Ovary (tissue), 3 donors: ENCODE measurements around the gene GAL3ST2.

Experiments
- POLR2A ChIP-seq: fragments of 450-650 bp; IDR thresholded peaks from one replicate; pipeline ENCODE4 v1.6.1; 2017; ENCODE audit warnings: antibody characterized with exemption, mild to moderate bottlenecking, moderate library complexity
- TF ChIP-seq, protein P1 (sequence below), 3 donors: fragments of 450-650 bp in 2 of 3; fragments of 200-600 bp in 1 of 3; IDR thresholded peaks; one replicate each; pipeline versions ENCODE4 v1.5.1 to v1.8.0; 2016 to 2022; ENCODE audit warnings: antibody characterized with exemption in 3 of 3, mild to moderate bottlenecking in 1 of 3
- donor health status: DM: no; HTN: no; CAD: no.

DNA sequence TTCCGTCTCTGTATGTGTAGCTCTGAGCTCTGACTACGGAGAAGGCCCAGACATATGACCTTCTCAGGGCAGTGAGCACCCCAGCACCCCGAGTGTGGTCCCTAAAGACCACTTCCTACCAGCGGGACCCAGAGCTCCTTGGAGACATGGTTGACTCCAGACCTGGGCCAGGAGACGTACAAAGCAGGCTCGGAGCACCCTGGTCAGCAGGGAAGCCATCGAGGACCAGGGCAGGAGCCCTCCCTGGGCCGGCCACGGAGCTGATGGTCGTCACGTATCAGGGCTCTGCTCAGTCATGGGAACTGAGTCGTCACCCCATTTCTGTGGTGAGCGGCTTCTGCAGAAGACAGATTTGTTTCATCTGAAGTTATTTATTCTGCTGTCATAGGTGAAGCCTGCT, 19.6 kb downstream of the GAL3ST2 start:
- TF ChIP-seq, protein P1, sequence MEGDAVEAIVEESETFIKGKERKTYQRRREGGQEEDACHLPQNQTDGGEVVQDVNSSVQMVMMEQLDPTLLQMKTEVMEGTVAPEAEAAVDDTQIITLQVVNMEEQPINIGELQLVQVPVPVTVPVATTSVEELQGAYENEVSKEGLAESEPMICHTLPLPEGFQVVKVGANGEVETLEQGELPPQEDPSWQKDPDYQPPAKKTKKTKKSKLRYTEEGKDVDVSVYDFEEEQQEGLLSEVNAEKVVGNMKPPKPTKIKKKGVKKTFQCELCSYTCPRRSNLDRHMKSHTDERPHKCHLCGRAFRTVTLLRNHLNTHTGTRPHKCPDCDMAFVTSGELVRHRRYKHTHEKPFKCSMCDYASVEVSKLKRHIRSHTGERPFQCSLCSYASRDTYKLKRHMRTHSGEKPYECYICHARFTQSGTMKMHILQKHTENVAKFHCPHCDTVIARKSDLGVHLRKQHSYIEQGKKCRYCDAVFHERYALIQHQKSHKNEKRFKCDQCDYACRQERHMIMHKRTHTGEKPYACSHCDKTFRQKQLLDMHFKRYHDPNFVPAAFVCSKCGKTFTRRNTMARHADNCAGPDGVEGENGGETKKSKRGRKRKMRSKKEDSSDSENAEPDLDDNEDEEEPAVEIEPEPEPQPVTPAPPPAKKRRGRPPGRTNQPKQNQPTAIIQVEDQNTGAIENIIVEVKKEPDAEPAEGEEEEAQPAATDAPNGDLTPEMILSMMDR (IDR thresholded peaks at IDR 0.05) = no peak
- TF ChIP-seq POLR2A = no peak
